Bronchial epithelial cell (primary cell): ENCODE measurements around the gene TMEM18. TPM values are rescaled to one million over a fixed set of nuclear protein-coding genes. Genes with fewer than 3 reads are reported as not detected.

Experiments
- DNase-seq: peaks from one replicate; pipeline ENCODE4 v3.0.0-alpha.2; 2010; ENCODE audit warnings: low read depth
- FAIRE-seq: peaks from 2 replicates; lab custom pipeline; 2011; peaks lifted over from hg19 to GRCh38; lab: Jason Lieb, UNC
- H3K27me3 ChIP-seq: 2 replicates; pipeline ENCODE4 v1.5.1; 2011; ENCODE audit warnings: low read length; ENCODE audit not compliant: control insufficient read depth, insufficient read depth
- H3K36me3 ChIP-seq: 2 replicates; pipeline ENCODE4 v1.5.1; 2011; ENCODE audit warnings: low read length; ENCODE audit not compliant: control insufficient read depth, insufficient read depth
- H3K4me3 ChIP-seq: 2 replicates; pipeline ENCODE4 v1.5.1; 2011; ENCODE audit warnings: mild to moderate bottlenecking, low read depth, low read length, control low read depth
- total RNA-seq: library from RNA; depleted of rRNA; stranded (reverse); fragments of >200 nt; gene quantifications from 2 replicates; pipeline ENCODE4 v1.2.1, GENCODE V29; 2014
- TF ChIP-seq, protein P1 (sequence below): IDR thresholded peaks from 2 replicates; pipeline ENCODE4 v1.5.1; 2011; ENCODE audit warnings: mild to moderate bottlenecking, moderate library complexity, low read length, control low read depth, inconsistent platforms; ENCODE audit not compliant: insufficient read depth, severe bottlenecking

The TMEM18 gene
- total RNA-seq, 1 donor from 2014 or later, result 30.5 TPM

DNA sequence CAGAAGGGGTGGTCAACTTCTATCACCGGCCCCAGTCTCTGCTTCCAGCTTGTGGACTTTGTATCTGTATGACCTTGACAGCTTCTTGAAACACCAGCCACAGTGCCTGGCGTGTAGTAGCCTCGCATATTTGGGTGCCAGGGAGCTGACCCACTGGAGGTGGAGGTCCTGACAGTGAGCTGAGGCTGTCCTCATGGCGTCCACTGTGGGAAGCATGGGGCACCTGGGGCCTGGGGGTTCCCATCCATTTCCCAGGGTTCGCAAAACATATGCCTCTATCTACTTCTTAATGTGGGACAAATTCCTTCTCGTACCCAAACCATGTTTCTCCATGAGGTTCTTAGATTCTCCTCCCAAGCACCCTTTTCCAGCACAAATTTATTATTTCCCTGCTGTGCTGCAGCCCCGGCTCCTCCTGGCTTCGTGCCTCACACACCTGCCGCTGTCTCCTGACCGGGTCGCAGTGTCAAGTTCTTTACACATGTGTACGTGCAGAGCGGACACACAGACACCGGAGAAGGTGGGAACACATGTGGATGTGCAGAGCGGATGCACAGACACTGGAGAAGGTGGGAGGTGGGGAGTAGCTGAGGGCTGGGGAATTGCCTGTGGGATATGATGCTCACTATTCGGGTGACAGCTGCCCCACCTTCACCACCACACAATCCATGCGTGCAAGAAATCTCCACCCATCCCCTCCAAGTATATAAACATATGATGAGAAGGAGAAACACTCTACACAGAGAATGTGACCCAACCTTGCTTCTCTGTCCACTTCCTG is 23.4 kb downstream of the TMEM18 start:
- no peak overlapping the region for H3K4me3 ChIP-seq
- H3K27me3 ChIP-seq, result no peaks in the 10 kb centered on the region
- FAIRE-seq (no peak), DNase-seq (no peak)
- H3K36me3 ChIP-seq, result no peaks in the 10 kb centered on the region
- TF ChIP-seq, protein P1, sequence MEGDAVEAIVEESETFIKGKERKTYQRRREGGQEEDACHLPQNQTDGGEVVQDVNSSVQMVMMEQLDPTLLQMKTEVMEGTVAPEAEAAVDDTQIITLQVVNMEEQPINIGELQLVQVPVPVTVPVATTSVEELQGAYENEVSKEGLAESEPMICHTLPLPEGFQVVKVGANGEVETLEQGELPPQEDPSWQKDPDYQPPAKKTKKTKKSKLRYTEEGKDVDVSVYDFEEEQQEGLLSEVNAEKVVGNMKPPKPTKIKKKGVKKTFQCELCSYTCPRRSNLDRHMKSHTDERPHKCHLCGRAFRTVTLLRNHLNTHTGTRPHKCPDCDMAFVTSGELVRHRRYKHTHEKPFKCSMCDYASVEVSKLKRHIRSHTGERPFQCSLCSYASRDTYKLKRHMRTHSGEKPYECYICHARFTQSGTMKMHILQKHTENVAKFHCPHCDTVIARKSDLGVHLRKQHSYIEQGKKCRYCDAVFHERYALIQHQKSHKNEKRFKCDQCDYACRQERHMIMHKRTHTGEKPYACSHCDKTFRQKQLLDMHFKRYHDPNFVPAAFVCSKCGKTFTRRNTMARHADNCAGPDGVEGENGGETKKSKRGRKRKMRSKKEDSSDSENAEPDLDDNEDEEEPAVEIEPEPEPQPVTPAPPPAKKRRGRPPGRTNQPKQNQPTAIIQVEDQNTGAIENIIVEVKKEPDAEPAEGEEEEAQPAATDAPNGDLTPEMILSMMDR, result no peak

DNA sequence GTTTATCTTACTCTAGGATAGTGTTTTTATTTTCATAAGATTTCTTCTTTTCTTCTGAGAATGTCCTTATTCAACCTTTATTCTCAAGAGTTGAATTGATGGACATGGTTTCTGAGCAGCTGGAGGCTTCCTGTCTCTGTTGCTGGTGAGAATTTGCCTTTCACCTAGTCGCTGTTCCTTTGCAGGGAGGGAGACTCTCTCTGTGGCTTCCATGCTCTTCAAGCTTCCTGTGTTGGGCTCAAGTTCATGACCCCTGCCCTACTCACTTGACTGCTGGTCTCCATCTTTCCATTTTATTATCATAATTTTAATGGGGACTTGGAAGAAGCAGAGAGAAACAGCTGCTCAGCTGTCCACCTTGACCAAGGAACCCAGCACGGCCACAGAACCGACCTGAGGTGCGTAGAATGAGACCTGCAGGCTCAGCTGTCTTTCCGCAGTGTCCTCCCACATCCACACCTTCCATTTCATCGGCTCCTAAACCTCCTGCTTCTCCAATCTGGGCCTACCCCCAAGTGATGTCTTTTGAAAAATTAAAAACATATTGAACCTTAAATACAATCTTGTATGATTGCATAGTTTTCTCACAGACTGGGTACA is 24.2 kb downstream of the TMEM18 start:
- no peaks in the 10 kb centered on the region for H3K27me3 ChIP-seq
- H3K4me3 ChIP-seq, result no peak overlapping the region
- TF ChIP-seq, protein P1, result no peak
- DNase-seq (no peak), FAIRE-seq (no peak)
- H3K36me3 ChIP-seq, result no peaks in the 10 kb centered on the region

DNA sequence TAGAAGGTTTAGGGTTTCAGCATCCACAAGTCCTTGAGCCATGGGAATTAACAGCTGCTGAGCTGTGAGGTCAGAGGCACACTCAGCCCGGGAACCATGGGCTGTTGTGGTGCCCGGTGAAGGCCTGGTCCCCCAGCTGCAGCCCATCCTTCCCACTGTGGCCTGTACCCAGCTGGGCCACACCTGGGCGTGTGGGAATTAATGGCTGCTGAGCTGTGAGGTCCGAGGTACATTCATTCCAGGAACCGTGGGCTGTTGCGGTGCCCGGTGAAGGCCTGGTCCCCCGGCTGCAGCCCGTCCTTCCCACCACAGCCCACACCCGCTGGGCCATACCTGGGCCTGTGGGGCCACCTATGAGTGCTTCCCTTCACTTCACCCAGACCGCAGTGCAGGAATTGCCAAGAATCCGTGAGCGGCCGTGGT is 25.2 kb downstream of the TMEM18 start:
- FAIRE-seq (no peak), DNase-seq (no peak)
- Histone ChIP-seq H3K27me3 (no peaks in the 10 kb centered on the region), H3K36me3 (no peaks in the 10 kb centered on the region), H3K4me3 (no peak overlapping the region)
- TF ChIP-seq, protein P1, result no peak

DNA sequence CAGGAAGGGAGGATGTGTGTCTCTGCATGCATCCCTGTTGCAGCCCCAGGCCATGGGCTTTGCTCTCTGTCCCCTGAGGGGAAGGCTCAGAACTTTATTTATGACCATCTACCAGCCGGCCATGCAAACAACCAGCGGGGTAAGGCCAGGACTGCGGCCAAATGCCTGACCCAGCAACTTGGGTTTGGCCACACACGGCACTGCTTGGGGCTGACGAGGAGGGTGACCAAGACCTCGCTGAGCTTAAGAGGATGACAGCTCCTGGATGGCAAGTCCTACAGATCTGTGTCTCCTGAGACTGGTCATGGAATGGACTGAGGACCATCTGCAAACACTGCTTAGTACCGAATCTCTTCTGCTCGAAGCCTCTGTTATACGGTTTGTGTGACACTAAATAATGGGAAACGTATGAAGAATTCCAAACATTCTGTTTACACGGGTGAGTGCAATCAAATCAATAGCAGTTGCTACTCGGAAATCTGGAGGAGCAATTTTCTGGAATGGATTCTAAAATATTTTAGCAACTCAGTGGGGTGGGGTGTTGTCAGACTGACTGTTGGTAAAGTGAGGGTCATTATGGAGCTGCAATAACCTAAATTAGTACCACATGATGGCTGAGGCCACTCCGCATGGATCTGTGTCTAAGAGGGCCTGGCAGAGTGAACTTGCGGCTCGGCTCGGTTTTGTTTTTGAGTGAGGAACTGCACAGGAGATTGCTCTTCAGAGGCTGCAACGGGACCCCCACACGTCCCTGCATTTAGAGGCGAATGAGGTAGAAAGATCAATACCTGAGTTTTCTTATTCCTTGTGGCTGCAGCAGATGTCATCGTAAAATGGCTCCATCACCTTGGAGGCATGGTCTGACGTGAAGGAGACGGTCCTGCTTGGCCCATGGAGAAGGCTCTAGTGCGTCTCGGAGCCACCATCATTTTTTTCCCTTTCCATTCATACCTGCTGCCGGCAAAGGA is 26.6 kb downstream of the TMEM18 start:
- DNase-seq, result no peak
- no peak overlapping the region for H3K4me3 ChIP-seq
- no peaks in the 10 kb centered on the region for H3K27me3 ChIP-seq
- no peaks in the 10 kb centered on the region for H3K36me3 ChIP-seq
- FAIRE-seq, result no peak
- TF ChIP-seq, protein P1, result no peak

DNA sequence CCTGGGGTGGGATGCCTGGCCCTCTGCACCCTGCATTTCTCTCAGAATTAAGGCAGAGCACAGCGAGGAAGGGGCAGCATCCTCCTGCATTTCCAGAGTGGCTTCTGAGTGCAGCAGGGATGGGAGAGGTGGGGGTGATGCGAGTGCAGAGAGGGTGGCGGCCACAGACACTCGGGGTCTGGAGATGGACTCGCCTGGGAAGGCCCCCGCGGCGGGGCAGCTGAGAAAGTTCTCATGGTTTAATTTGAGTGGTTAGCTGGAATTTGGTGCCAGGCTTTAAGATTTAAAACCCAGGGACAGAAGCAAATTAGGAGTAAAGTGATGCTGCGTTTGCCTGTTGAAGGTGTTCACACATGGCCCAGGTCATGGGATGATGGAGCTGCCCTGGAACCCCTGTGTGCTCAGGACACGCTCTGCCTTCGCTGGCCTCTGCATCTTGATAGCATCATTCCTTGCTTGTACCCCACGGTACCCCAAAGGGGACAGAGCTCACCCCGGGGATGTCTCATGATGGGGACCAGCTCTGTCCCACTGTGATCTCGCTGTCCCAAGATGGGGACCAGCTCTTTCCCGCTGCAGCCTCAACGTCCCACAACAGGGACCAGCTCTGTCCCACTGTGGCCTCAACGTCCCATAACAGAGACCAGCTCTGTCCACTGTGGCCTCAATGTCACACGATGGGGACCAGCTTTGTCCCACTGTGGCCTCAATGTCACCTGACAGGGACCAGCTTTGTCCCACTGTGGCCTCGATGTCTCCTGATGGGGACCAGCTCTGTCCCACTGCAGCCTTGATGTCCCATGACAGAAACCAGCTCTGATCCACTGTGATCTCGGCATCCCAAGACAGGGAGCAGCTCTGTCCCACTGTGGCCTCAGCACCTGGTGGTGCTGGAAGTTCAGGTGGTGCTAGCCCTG is 27.5 kb downstream of the TMEM18 start:
- TF ChIP-seq, protein P1, result no peak
- FAIRE-seq (peak; percentile 7), DNase-seq (no peak)

More for the DNA sequence above, 27.5 kb downstream of the TMEM18 start:
- Histone ChIP-seq H3K36me3 (no peaks in the 10 kb centered on the region), H3K4me3 (no peak overlapping the region), H3K27me3 (no peaks in the 10 kb centered on the region)
